ENCODE measurements around the gene TBX5.

GRCh38 chr12:114430306-114430705 lies 24.4 kb upstream of the TBX5 start:
- no peak for TF ChIP-seq E2F8 (IDR thresholded peaks at IDR 0.05; ENCODE audit: low read depth, partially characterized antibody)
- TF ChIP-seq CTCF (IDR thresholded peaks at IDR 0.05 in 2 of 3, conservative IDR thresholded peaks at IDR 0.05 in 1 of 3; ENCODE audit: insufficient read depth in 2 of 3, low read depth in 1 of 3, low read length in 3 of 3), result no peak
- no peak for TF ChIP-seq KLF6 (CRISPR knock-in tag; IDR thresholded peaks at IDR 0.05; ENCODE audit: borderline replicate concordance)
- no peak for TF ChIP-seq SAFB (IDR thresholded peaks at IDR 0.05; ENCODE audit: borderline replicate concordance, low read depth, low read length)
- no peak for TF ChIP-seq PHB2 (IDR thresholded peaks at IDR 0.05; ENCODE audit: low read depth)
- TF ChIP-seq NKRF (IDR thresholded peaks at IDR 0.05; ENCODE audit: borderline replicate concordance), result no peak
